Peyer's patch (tissue), 4 donors: ENCODE measurements around the gene DENND2D.

Source experiments
- POLR2A ChIP-seq, 2 donors: fragments of 450-650 bp; IDR thresholded peaks; one replicate each; pipeline ENCODE4 v1.5.1; 2017; ENCODE audit warnings: antibody characterized with exemption in 2 of 2, mild to moderate bottlenecking in 2 of 2, moderate library complexity in 2 of 2
- TF ChIP-seq, protein P1 (sequence below), 6 experiments: fragments of 450-650 bp in 4 of 6; fragments of 200-600 bp in 2 of 6; sonication (generic) in 1 of 6; IDR thresholded peaks; one replicate each; pipeline ENCODE4 v1.5.1; 2017 to 2019; ENCODE audit warnings: antibody characterized with exemption in 6 of 6, mild to moderate bottlenecking in 3 of 6, moderate library complexity in 1 of 6

DNA sequence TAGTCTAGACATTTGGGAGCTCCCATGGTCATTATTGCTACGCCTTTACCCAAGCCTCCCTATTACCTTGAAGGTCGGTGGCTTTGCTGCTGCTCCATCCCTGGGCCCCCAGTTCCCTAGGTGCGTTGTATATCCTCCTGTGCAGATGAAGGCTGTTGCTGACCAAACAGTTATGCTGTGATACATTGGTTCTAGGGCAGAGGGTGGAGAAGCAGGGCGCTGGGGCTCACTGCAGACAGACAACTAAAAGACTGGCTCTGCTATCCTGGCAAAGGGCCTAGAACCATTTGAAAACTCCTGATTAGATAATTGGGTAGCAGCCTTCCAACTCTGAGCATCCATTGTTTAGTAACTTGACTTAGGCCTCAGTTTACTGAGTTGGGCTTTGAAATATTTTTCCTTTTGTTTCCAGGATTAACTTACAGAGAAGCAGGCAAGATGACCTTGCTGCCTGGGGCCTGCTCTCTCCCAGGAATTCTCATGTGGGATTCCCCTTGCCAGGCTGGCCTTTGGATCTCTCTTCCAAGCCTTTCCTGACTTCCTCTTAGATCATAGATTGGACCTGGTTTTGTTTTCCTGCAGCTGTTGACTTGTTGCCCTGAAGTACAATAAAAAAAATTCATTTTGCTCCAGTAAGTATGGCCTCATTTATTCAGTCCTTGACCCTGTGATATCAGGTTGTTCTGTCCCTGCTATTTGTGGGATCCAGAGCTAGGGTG, 42.5 kb upstream of the DENND2D start:
- TF ChIP-seq POLR2A (IDR thresholded peaks at IDR 0.05) = no peak
- TF ChIP-seq, protein P1, sequence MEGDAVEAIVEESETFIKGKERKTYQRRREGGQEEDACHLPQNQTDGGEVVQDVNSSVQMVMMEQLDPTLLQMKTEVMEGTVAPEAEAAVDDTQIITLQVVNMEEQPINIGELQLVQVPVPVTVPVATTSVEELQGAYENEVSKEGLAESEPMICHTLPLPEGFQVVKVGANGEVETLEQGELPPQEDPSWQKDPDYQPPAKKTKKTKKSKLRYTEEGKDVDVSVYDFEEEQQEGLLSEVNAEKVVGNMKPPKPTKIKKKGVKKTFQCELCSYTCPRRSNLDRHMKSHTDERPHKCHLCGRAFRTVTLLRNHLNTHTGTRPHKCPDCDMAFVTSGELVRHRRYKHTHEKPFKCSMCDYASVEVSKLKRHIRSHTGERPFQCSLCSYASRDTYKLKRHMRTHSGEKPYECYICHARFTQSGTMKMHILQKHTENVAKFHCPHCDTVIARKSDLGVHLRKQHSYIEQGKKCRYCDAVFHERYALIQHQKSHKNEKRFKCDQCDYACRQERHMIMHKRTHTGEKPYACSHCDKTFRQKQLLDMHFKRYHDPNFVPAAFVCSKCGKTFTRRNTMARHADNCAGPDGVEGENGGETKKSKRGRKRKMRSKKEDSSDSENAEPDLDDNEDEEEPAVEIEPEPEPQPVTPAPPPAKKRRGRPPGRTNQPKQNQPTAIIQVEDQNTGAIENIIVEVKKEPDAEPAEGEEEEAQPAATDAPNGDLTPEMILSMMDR (IDR thresholded peaks at IDR 0.05) = no peak
